C1 segment of cervical spinal cord (tissue), 14 donors: ENCODE results near the gene FAM185A.
"Not testable (repeated sequence)": the region's sequence is repeated elsewhere in the genome, so short reads cannot be mapped to it uniquely, and the experiment has no call there.

Experiments
- DNase-seq, 14 donors: peaks; one replicate each; lab custom pipeline; 2025; lab: John Stamatoyannopoulos, UW

FAM185A gene

GRCh38 chr7:102748605-102749444 is at the start of gene FAM185A:
TSS of gene FAM185A (plus strand) at chr7:102748999. CDS start at chr7:102749208, 209 bp downstream.
- peak; percentile 66 to 100 (median 96) for DNase-seq

GRCh38 chr7:102713011-102713690 is 35.6 kb upstream of the FAM185A start:
- not testable (repeated sequence) for DNase-seq

GRCh38 chr7:102713691-102714080 is 35.1 kb upstream of the FAM185A start:
- DNase-seq = not testable (repeated sequence)

GRCh38 chr7:102714774-102715522 is 33.9 kb upstream of the FAM185A start:
- DNase-seq = not testable (repeated sequence)

DNA sequence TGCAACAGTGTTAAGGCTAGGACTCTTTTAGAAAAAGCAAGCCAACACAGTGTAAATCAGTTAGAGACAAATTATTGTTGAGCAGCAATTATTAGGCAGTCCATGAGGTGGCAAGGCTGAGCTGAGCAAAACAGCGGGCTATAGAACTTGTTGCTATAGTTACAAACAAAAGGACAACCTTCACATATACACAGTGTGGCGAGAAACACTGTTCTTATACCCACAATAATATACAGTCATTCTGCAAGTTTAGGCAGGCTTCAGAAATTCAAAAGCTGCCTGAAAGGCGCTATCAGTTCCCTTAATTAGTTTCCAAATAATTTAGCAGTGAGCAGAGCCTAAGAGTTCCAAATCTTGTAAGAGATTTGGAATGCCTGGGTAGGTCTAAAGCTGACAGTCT is 33.1 kb upstream of the FAM185A start:
- DNase-seq = not testable (repeated sequence)

DNA sequence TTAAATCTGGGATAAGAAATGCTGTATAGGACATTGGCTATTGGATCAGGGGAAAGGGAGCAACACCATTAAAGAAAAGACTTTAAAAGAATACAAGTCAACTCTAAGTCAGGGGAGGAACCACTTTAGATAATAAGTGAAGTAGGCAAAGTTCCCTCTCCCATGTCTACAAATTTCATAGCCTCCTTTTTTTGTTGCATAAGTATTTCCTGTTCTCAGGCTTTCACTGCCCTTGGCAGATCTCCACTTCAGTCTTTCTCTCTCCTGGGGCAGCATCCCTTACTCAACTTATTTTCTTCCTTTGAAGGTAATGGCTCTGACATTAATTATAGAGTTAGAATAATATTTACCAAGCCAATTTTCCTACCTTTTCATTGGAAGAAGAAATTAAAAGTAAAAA is 30.3 kb upstream of the FAM185A start:
- not testable (repeated sequence) for DNase-seq

- DNase-seq = not testable (repeated sequence)
Observed at GRCh38 chr7:102726170-102726569, 22.6 kb upstream of the FAM185A start.

- DNase-seq = not testable (repeated sequence)
Observed at GRCh38 chr7:102729670-102730069, 19.1 kb upstream of the FAM185A start.

DNA sequence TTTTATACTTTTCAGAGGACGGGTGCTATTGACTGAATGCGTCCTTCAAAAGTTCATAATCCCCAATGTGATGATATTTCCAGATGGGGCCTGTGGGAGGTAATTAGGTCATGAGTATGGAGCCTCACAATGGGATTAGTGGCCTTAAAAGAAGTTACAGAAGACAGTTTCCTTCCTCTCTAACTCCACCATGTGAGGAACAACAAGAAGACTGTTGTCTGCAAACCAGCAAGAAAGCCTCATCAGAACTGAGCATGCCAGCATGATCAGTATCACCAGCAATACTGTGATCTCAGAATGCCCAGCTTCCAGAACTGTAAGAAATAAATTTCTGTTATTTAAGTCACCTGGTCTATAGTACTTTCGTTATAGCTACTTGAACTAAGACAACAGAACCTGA is 18.4 kb upstream of the FAM185A start:
- DNase-seq = not testable (repeated sequence)

- DNase-seq = peak in 4 of 14 donors; percentile 0 to 3 (median 3)
Observed at GRCh38 chr7:102742002-102742771, 6.6 kb upstream of the FAM185A start.

DNA sequence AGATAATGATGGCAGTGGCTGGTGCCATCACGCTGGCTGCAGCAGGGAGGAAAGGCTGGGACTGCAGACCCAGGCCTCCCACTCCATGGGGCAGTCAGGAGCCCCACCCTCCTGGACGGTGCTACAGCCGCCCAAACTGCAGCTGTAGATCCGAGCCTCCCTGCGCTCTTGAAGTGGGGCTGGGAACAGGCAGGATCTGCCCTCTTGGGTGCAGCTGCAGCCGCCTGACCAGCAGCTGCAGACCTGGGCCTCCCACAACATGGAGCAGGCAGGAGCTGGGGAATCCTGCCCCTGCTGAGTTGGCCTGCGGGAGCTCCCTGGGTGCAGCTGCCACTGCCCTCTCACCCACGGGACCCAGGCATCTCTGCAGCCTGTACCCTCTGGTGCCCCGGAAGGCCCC is 4.9 kb upstream of the FAM185A start:
- peak in 4 of 14 donors; percentile 0 to 19 (median 3) for DNase-seq

DNA sequence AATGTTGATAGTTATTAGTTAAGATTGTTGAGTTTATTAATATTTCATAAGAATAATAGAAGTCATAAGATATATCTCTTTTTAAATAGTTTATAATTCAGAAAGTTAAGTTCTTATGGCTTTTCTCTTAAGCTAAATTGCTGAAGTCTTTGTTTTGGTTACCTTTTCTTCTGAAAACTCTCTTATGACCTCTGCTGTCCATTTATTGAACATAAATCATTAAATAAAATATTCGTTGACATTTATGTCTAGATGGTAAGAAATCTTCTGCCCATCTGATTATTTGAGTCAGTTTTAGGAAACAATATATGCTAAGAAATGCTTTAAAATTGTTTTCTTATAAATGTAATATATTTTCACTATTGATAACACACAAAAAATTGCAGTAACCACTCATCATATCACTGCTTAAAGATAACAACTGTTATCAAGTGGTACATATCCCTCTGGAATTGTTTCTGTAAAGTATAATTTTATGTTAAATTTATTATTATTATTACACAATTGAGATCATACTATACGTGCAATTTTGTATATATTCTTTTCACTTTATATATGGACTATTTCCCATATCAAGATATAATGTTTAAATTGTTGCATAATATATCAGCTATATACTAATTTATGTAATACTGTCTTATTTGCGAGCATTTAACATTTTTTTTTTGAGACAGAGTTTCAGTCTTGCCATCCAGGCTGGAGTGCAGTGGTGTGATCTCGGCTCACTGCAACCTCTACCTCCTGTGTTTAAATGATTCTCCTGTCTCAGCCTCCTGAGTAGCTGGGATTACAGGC is 3.1 kb upstream of the FAM185A start:
- DNase-seq = not testable (repeated sequence)

- DNase-seq = not testable (repeated sequence)
Observed at GRCh38 chr7:102749445-102749786, 617 bp downstream of the FAM185A start.

GRCh38 chr7:102758227-102758626 is 9.4 kb downstream of the FAM185A start:
- DNase-seq = not testable (repeated sequence)

DNA sequence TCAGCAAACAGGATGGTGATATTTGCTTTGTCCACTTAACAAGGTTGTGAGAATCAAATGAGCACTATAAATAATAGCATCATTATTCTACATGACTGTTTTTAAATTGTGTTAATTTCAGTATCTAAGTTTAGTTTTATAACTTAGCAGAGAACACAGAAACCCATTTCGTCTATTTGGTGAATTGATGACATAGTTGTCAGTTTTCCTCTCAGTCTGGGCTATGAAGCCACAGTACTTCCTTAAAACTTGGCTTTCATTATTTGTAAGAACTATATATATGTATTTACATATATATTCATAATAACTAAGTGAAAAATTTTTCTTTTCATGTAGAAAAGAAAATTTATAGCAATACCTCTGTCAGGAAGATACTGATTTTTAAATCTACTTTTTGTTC is 11.1 kb downstream of the FAM185A start:
- not testable (repeated sequence) for DNase-seq

DNA sequence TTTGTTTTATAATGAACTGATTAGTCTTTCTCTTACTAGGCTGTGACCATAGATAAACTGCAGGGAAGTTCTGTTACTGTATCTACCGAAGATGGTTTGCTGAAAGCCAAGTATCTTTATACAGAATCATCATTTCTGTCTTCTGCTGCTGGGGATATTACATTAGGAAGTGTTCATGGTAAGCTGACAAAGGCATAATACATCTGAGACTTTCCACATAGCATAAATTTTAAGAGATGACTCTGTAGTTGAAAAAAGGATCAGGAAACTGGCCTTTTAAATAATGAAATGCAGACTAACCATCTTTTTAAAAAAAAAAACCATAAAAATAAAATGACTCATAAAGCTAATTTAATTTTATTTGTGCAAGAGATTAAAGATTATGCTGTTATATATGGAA is 12.4 kb downstream of the FAM185A start:
- not testable (repeated sequence) for DNase-seq

- not testable (repeated sequence) for DNase-seq
Observed at GRCh38 chr7:102763295-102763905, 14.6 kb downstream of the FAM185A start.

GRCh38 chr7:102769657-102770192 is 20.9 kb downstream of the FAM185A start:
- DNase-seq = not testable (repeated sequence)

DNA sequence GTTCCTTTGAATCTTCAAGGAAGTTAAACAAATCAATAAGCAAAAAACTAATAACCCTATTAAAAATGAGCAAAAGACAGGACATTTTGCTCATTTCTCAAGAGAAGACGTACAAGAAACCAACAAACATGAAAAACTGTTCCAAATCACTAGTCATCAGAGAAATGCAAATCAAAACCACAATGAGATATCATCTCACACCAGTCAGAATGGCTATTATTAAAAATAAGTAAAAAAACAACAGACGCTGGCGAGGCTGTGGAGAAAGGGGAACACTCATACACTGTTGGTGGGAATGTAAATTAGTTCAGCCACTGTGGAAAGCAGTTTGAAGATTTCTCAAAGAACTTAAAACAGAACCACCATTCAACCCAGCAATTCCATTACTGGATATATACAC is 21.7 kb downstream of the FAM185A start:
- not testable (repeated sequence) for DNase-seq

GRCh38 chr7:102776217-102776616 is 27.4 kb downstream of the FAM185A start:
- DNase-seq = not testable (repeated sequence)
